CD4-positive, alpha-beta T cell treated with Interleukin-17A for 1 hour (primary cell): Measurements from ENCODE around the gene CARD6.
A peak's percentile ranks its signal among the peaks of the same experiment; 100 is the strongest.
"Not testable (repeated sequence)": the region's sequence is repeated elsewhere in the genome, so short reads cannot be mapped to it uniquely, and the experiment has no call there.

ENCODE experiments used
- DNase-seq: peaks from one replicate; pipeline ENCODE4 v3.0.0-alpha.2; 2020

Gene CARD6

GRCh38 chr5:40828690-40829661 lies 12.2 kb upstream of the CARD6 start:
- no peak for DNase-seq

- no peak for DNase-seq
Observed at GRCh38 chr5:40829748-40830533, 11.2 kb upstream of the CARD6 start.

GRCh38 chr5:40831346-40832210 lies 9.6 kb upstream of the CARD6 start:
- DNase-seq = no peak

DNA sequence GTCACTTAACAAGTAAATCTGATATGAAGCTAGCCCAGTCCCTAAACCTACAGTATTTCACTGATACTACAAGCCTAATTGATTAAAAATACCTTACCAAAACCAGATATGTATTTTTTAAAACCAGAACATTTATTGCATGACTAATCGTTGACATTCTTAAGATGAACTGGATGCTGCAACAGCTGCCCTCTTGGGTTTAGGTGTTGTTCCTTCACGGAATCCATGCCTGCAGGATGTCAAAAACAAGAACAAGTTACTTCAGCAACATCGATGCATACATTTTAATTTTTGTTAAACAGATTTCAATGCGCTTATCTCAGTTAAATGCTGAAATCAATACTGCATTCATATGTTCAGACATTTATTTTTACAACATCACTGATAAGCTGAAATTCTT lies 8.8 kb upstream of the CARD6 start:
- no peak for DNase-seq

GRCh38 chr5:40833712-40834229 lies 7.4 kb upstream of the CARD6 start:
- DNase-seq = no peak

DNA sequence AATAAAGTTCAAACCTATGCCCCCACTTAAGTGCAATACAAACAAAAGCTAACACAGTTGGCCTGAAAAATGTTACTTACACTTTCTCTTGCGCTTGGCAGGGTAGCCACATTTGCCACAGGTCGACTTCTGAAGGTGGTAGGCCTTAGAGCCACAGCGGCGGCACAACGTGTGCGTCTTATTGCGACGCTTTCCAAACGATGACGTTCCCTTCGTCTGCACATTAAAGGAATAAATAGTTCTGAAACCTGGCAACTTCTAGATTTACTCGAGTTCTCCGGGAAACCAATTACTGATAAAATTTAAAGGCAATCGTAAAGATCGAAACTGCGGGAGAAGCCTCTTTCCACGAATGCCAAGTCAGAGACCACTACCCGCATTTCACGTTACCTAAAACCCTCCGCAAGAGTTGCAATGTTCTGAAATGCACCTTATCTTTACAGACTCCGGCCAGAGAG lies 6.7 kb upstream of the CARD6 start:
- peak; percentile 76 for DNase-seq

DNA sequence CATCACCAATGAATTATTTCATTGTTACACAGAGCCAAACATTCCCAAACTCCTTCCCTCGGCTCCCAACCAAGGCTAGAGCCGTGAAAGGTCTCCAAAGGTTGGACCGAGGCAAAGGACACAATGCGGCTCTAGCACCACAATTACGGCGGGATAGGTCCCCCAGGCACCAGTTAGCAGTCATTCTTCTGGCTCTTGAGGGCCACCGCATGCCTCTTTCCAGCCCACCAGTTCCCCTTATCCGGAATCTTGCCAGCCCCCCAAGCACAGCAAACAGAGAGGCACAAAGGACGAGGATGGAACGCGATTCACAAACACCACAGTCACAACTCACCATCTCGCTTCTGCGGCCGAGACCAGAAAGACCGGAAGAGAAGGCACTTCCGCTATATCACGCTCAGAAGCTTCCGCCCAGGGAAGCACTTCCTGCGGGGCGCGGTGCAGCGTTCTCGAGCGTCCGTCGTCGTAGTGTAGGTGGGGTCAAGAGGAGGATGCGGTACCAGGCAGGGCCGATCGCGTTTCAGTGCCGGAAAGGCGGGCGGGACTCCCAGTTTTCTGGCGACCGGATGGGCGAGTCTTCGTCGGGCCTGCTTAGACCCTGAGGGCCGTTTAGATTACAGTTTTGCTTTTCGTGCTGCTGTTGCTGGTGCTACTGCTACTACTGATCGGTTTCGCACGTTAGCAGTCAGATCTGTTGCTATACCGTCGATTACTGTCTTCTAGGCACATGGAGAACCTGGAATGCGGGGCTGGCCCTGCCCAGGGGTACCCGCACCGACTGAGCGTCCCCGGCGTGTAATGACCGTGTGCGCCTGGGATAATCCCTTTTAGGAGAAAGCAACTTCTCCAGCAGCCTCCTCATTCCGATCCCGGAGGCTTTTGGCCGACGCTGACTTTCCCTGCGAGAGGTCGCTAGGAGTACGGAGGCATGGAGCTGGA lies 6.0 kb upstream of the CARD6 start, which contains the start of gene RPL37:
Gene RPL37 (minus strand): TSS at position 374 of the 939 bp plus-strand sequence. CDS start 37 bp downstream, at position 337.
- DNase-seq = peak; percentile 94

DNA sequence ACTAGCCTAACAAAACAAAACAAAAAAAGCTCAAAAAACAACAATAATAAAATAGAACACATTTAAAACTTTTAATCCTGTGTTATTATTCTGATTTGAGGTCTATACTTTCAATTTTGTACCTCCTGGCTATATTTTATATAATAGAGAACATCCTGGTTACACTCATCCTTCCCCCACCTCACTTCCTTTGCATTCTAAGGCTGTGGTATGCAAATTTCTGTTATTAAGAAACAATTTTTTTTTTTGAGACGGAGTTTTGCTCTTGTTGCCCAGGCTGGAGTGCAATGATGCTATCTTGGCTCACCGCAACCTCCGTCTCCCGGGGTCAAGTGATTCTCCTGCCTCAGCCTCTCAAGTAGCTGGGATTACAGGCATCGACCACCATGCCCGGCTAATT lies 3.1 kb upstream of the CARD6 start:
- DNase-seq = peak; percentile 60

DNA sequence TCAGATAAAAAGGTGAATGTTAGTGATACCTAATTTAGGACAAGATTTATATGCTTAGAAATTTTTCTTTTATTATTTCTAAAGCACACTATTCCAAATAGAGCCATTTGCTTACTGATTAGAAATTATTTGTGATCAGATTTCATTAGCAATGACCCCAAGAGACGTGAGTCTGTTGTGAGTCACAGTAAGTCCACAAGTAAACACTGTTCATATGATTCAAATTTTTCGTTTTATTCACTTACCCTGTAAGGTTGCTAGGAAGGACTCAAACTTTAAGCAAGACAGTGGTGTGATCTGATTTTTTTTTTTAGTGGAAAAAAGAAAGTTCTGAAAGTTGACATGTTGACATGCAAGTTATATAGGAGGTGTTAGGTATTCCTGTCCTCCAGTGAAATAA lies 1.2 kb downstream of the CARD6 start:
- DNase-seq = no peak

DNA sequence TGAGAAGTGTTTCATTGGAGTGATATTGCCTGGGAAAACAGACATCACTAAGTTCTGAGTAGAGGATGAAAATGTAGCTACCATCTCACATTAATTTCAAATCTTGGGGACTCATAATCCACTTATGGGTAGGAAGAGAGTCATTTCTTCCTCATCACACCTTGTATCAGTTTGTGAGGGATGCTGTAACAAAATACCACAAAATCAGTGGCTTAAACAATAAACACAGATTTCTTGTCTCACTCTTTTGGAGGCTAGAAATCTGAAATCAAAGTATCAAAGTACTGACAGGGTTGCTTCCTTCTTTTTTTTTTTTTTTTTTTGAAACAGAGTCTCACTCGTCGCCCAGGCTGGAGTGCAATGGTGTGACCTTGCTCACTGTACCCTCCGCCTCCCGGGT lies 3.4 kb downstream of the CARD6 start:
- DNase-seq = no peak

- no peak for DNase-seq
Observed at GRCh38 chr5:40846371-40846770, 5.2 kb downstream of the CARD6 start.

GRCh38 chr5:40847525-40847924 lies 6.4 kb downstream of the CARD6 start:
- no peak for DNase-seq

- no peak for DNase-seq
Observed at GRCh38 chr5:40853632-40854192, 12.5 kb downstream of the CARD6 start.

- DNase-seq = no peak
Observed at GRCh38 chr5:40860711-40861110, 19.5 kb downstream of the CARD6 start.

DNA sequence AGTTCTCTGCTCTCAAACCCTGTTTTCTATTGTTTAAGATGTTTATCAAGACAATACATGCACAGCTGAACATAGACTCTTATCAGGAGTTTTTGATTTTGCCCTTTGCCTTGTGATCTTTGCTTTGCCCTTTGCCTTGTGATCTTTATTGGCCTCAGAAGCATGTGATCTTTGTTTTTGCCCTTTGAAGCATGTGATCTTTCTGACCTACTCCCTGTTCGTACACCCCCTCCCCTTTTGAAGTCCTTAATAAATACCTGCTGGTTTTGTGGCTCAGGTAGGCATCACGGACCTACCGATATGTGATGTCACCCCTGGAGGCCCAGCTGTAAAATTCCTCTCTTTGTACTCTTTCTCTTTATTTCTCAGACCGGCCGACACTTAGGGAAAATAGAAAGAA lies 23.8 kb downstream of the CARD6 start:
- DNase-seq = not testable (repeated sequence)

DNA sequence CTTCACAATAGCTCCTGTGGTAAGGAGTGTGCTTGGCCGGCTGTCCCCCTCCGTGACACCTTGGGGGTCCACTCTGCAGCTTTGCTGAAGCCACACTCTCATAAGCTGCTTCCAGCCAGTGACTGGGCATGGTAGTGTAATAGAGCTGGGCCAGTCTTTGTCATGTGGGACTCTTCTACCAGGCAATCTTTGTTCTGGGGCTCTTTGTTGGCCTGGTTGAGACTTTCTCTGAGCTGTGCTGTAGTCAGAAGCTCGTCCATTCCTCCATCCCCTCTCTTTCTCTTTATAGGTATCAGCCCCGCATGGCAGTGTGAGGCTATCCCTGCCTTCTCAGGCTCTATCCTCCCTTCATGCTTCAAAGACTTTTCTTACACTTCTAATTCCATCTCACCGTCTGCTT lies 25.7 kb downstream of the CARD6 start:
- DNase-seq = no peak

GRCh38 chr5:40869384-40869783 lies 28.2 kb downstream of the CARD6 start:
- DNase-seq = no peak

GRCh38 chr5:40871177-40871576 lies 30.0 kb downstream of the CARD6 start:
- no peak for DNase-seq

GRCh38 chr5:40872253-40872652 lies 31.1 kb downstream of the CARD6 start:
- not testable (repeated sequence) for DNase-seq

- DNase-seq = no peak
Observed at GRCh38 chr5:40873286-40873880, 32.2 kb downstream of the CARD6 start.
